ENCODE data around the gene SLC24A2. TPM values are rescaled to one million over a fixed set of nuclear protein-coding genes. Genes with fewer than 3 reads are reported as not detected.
"Not testable (repeated sequence)": the region's sequence is repeated elsewhere in the genome, so short reads cannot be mapped to it uniquely, and the experiment has no call there.

SLC24A2 gene
- polyA plus RNA-seq (ENCODE audit: insufficient read length): 1.2 TPM

DNA sequence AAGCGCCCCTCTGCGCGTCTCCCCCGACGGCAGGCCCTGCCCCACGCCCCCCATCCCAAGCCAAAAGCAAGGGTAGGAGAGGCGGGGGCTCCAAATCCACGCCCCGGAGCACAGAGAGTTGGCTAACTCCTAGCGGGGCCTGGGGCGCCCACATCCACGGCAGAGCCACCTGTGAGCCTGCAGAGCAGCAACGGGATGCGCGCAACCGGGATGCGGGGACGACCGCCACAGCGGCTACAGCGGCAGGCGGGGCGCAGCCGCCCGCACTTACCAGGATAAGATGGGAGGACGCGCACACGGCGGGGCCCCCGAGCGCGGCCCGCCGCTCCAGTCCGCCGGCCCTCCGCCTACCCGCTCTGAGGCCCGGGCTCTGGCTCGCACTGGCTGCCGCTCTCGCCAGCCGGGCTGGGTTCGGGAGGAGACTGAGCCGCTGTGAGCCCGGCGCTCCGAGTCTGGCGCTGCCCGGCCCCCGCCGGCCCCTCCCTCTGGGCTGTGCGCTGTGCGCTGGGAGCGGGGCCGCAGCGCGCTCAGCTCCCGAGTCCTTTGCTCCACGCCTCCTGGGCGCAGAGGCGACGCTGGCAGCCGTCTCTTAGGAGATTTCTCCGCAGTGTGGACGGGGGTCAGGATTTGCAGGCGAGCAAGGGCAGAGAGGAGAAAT lies at the start of gene SLC24A2:
Gene SLC24A2, minus strand, starts transcription at position 424 of the 658 bp plus-strand sequence.
- no peak for DNase-seq

DNA sequence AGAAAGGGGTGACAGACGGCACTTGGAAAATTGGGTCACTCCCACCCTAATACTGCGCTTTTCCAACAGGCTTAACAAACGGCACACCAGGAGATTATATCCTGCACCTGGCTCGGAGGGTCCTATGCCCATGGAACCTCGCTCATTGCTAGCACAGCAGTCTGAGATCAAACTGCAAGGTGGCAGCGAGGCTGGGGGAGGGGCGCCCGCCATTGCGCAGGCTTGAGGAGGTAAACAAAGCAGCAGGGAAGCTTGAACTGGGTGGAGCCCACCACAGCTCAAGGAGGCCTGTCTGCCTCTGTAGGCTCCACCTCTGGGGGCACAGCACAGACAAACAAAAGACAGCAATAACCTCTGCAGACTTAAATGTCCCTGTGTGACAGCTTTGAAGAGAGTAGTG lies 44.5 kb upstream of the SLC24A2 start:
- DNase-seq: not testable (repeated sequence)

DNA sequence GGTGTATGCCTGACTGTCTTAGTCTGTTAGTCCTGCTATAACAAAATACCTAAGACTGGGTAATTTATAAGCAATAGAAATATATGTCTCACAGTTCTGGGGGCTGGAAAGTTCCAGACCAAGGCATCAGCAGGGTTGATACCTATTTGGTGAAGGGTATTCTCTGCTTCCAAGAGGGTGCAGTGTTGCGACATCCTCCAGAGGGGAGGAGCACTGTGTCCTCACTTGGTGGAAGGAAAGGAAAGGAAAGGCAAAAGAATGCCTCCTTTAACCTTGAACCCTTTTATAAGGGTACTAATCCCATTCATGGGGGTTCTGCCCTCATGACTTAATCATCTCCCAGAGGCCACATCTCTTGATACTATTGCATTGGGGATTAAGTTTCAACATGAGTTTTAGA lies 42.0 kb upstream of the SLC24A2 start:
- no peak for DNase-seq

DNA sequence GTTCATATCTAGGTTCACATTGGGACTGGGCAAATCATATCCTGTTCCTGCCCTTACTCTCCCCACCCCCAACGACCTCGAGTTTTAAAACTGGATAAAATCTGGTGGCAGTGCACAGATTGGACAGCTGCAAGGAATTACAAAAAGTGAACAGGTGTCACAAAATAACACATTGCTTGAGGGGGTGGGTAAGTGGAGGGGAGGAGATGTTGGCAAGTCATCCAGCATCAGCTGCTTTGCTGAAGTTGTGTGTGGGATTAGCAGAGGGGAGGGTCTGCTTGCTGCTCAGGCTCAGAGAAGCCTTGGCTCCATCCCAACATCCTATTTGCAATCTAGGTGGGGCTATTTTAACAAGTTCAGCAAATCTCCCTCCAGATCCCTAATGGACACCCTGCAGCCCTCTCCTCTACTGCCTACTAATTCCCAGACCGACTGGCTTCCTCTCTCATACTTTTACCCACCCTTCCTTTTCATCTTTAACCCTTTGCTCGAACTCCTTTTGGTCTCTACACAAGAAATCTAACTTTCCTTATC lies 39.8 kb upstream of the SLC24A2 start:
- DNase-seq: peak; percentile 6

DNA sequence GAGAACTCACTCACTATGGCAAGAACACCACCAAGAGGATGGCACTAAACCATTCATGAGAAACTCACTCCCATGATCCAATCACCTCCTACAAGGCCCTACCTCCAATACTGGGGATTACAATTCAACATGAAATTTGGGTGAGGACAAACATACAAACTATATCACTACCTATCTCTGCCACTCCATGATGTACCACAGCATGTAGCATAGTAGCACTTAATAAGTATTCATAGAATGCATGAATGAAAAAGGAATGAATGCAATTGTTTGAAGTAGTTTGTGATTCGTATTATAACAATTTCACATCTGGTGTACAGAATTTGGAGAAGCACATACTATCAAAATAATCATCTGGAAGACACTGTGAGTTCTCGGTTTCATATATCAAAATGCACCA lies 27.9 kb upstream of the SLC24A2 start:
- no peak for DNase-seq

DNA sequence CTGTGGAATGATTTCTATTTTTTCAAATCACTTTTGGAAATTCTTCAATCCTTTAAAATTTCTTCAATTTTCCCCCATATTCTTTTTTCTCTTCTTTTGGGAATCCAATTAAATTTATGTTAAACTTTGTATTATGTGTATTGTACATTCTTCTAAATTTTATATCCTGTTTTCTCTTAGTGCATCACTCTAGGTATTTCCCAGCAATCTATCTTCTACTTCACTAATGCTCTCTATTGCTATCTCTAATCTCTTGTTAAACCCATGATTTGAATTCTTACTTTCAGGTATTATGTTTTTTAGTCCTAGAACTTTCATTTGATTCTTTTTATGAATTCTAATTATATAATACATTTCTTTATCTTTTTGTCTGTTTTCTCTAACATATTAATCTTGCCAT lies 23.4 kb upstream of the SLC24A2 start:
- DNase-seq: no peak

DNA sequence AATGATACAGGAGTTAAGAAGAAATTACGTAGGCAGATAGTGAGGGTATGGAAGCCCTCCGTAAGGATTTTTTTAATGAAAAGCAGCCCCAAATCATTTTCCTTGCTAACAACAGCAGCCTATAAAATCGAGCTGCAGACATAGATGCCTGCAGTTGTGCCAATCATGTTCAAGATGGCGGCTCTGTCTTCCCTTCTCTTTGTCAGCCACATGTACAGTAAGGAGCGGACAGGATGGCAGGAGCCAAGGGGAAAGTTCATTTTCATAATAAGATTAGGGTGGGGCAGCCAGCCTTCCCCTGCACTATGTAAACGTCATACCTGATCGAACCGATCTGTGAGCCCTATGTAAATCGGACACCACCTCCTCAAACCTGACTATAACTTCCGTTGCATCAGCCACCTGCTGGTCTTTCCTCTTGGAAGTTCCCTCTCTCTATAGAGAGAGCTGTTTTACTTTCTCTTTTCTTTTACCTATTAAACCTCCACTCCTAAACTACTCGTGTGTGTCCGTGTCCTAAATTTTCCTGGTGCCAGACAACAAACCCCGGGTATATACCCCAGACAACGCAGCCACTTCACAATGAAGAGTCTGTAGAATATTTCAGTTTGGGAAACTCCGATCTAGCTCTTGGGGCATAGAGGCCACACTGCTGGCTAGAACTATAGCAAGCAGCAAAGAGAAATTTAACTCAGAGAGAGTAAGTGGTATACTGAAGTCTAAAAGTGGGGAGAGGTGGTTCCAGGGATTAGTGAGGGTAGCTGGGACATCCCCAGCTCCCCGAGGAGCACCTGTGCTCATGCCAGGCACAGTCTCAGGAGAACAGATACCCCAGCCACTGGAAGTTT lies 20.8 kb upstream of the SLC24A2 start:
- DNase-seq: no peak

DNA sequence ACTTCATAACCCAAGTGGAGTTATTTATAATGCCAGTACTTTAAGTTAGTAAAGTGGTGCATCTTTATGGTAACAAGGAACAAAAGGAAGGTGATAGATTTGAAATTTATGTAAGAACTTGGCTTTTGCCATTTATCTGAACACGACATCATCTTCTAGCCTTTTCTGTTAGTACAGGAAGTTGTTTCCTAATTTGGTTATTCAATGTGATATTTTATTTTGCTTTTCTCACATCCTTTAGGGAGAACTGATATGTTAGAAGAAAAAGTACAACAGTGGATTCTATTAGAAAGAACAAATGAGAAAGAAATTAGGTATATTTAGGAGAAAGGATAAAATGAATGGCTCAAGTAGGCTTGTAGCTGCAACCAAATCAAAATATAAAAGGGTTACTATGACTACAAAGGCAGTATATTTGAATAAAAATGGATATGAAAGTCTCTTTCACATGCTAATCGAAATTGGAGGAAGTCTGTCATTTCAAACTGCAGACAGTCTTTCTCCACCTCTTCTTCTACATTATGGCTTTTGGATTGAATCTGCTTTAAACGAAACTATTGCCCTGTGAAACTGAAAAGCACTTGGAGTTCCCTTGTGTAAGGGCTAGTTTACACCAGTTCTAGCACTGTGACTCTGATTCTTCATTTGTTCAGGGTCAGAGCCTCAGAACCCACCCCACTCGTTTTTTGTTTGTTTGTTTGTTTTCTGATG lies 18.5 kb upstream of the SLC24A2 start:
- no peak for DNase-seq

DNA sequence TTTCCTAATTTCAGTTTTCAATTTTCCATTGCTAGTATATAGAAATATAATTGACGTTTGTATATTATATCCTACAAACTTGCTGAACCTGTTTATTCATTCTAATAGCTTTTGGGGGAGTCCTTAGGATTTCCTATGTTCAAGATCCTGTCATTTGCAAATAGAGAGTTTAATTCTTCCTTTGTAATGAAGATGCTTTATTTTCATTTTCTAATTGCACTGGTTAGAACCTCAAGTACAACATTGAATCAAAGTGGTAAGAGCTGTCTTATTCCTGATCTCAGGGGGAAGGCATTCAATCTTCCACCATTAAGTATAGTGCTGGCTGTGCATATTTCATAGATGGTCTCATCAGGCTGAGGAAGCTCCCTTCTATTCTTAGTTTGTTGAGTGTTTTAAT lies 15.6 kb upstream of the SLC24A2 start:
- no peak for DNase-seq

DNA sequence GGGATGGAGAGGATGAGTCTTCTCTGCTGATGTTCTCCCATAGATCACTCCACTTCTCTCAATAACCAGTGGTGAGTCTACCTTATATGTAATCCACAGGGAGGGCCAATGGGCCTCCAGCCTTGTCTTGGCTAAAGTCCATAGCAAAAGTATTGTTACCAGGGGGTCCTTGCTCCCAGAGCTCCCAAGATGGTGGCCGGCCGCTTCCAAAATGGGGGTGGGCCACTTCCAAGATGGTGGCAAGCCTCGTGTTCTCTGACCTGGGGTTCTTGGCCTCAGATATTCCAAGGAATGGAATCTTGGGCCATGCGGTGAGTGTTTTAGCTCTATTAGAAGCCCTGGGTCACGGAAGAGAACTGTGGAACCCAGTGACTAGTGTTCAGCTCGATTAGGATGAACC lies 12.0 kb upstream of the SLC24A2 start:
- no peak for DNase-seq

DNA sequence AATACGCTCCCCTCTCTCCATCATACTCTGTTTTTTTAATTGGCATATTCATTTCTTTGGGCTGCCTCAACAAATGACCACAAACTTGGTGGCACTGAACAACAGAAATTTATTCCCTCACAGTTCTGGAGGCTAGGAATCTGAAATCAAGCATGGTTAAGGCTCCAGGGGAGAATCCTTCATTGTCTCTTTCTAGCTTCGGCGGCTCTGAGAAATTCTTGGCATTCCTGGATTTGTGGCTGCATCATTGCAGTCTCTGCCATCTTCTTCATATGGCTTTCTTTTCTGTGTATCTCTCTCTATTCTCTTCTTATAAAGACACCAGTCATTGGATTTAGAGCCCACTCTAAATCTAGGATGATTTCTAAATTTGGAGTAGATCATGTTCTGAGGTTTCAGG lies 10.9 kb upstream of the SLC24A2 start:
- DNase-seq: no peak

DNA sequence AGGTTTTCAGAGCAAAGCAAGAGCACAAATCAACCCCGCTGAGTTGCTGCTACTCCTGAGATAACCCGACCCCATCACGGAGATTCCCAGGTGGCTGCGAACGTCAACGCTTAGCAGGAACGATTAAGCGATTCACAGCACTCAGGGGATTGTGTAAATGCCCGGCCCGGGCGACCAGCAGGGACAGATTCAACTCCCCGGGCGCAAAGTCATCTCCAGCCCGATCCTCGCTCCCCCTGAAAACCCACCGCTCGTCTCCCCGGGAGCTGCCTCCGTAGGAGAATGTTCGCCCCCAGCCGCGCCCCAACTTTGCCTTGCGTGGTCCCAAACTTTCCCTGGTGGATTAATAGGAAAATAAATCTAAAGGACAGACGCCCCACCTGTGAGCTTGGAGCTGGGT lies 685 bp downstream of the SLC24A2 start:
- DNase-seq: no peak

DNA sequence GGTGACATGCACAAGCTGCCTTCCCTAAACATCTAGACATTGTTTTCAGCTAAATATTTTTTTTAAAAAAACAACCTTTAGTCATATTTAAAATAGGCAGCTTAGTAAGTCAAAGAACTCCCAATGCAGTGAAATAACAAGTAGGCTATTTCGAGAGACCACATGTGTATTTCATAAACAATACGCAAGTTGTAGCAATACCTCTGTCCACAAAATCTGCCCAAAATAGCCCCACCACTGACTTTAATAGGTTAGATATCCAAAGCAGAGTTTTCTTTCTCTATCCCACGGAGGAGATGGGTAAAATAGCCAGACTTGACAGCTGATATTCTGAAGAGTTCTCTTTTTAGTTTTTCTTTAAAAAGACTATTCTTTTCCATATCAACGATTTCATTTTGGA lies 1.2 kb downstream of the SLC24A2 start:
- DNase-seq: no peak

DNA sequence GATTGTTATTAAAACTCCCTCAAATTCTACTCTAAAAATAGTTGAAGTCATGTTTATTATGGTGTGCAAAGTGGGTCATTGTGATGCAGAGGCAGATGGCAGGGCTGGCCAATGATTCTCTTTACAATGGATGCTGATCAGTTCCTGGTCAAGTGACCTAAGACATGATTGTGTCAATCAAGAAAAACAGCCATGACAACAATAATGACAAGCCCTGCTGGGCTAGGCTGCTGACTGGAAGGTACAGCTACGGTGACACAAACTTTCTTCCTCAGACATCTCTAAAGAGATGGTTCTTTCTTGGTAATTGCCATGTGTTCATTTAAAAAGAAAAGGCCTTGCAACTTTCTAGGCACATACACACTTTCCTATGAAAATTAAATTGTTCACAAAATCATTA lies 3.6 kb downstream of the SLC24A2 start:
- no peak for DNase-seq

DNA sequence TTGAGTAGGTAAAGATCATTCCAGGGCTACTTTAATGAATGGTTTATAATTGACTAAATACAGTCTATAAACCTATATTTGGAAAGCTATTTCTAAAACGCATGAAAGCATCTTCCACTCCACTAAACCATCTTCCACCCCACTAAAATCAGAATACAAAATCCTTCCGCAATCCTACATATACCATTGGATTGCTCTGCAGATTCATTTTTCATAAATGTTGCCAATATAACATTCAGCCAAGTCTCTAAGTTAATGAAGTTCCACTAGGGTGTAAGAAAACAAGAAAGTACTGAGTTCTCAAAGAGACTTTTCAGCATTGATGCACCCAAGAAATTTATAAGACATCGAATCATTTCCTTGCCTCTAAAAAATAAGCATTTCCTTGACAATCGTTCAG lies 4.7 kb downstream of the SLC24A2 start:
- DNase-seq: no peak

DNA sequence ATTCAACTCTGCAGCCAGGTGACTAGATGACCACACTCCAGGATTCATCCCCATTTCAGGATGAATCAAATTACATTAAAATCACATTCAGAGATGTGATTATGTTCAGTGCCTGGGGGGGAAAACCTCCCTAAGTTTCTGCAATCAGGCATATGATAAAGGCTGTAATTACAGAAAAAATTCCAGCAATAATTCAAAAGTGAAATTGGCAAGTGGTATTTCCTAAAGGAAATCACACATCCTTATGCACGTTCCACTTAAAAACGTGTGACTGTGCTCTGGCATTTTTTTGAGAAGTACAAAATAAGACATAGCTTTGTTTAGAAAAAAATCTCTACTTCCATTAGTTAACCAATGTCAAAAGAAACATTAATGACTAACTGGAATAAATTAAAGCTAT lies 5.3 kb downstream of the SLC24A2 start:
- no peak for DNase-seq

DNA sequence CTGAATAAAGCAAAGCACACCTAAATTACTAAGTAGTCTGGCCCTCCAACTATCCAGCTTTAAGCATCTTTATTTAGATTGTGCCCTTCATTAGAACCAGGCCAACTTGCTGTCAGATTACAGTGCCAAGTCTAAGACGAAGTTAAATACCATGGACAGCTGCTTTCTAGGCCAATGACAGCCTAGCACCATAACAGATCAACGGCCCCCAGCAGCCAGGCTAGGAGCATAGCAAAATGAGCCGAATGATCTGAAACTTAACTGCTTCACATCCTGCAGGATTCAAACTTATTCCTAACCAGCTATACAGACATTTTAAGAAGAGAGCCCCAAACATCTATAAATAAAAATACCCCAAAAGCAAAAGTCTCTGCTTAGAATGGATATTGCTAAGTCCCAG lies 6.8 kb downstream of the SLC24A2 start:
- DNase-seq: no peak

DNA sequence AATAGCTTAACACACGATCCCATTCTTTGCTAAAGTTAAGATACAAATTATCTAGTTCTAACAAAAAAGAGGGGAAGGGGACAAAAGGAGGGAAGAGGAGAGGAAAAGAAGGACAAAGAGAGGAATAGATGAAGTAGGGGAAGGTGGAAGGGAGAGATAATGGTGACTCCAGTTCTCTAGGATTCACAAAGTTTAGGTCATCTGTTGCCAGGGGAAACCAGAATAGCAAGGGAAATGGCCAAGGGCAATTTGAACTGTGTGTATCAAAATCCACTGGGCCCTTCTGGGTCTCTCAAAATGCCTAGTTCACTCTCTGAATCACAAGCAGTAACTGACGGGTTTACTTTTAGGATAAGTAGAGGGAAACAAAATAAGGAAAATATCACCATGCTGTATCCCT lies 7.6 kb downstream of the SLC24A2 start:
- no peak for DNase-seq

DNA sequence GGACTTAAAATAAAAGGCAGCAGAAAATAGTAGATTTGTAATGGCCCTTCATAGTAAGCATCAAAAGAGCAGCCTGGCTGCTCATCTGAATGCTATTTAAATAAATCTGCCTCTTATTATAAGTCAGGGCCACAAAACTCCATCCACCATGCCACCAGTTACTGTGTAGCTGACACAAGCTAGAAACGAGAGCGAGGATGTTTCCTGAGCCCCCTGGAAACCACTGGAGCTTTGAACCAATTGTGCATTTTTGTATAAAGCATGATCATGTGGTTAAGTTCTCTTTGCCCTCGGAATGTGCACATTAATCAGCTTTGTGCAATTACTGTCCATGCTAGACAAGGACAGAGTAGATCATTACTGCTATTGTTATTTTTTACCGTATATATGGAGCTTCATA lies 17.4 kb downstream of the SLC24A2 start:
- DNase-seq: no peak

DNA sequence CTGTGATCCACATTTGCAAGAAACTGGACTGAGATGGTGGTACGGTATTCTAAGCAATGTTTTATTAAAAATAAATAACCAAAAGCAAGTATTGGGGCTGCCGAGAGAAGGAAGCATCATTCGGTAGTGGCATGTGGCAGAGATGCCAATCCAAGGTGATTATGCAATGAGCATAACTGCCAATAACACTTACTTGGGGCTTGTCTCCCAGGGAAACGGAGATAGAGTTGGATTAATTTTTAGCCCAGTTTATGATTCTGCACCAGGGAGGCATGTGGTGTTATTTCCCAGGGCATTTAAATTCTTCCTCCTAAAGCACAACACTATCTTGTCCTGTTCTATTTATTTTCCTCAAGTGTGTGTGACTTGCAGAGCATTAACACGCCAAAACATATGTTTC lies 17.9 kb downstream of the SLC24A2 start:
- DNase-seq: no peak

DNA sequence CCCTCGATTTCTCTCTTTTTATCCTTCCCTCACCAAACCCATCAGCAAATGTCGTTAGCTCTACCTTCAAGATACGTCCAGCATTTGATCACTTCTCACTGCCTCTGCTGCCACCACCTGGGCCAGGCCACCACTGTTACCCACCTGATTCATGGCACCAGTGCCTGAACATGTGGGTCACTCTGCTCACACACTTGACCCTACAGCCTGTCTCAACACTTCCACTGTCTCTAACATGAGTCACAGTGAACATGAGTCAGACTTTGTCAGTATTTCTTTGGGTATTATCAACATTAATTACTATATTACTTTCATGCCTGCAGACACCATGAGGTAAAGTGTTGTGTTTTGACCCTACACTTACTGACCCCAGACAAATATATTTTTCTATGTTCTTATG lies 19.6 kb downstream of the SLC24A2 start:
- no peak for DNase-seq

DNA sequence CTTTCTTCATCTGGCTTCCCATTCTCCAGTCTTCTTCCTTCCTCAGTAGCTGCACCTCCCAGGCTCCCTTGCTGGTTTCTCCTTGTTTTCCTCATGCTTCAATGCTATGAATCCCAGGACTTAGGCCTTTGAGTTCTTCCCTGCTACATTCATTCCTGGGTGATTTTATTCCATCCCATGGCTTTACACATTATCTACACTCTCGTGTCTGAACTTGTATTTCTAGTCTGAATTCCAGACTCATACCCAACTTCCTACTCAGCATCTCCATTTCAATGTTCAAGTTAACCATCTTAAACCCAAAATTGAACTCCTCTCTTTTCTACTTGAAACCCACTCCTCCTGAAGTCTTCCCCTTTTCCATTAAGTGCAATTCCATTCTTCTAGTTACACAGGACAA lies 20.0 kb downstream of the SLC24A2 start:
- DNase-seq: no peak

DNA sequence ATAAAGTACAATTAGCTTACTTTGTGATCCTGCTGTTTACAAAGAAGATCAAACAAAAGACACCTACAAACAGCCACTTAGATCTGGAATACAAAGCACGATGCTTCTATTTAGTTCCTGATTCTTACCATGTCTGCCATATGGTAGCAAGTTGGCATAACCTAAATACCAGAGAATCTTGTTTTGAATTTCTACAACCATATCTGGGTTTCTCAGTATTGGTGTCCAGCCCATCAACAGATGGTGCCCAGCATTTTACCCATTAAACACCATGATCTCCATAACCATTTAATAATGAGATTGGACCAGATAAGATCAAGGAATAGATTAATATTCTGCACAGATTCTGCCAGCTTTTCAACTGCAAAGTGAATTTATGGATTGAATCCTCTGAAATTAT lies 29.8 kb downstream of the SLC24A2 start:
- DNase-seq: no peak

All from hindlimb muscle (tissue), 1 donor.